ENCODE data around the gene RHOT2. TPM values are rescaled to one million over a fixed set of nuclear protein-coding genes. Genes with fewer than 3 reads are reported as not detected.

Gene RHOT2
- total and polyA plus RNA-seq, 10 of the 15 experiments (the other 5 are each of a cell fraction or from before 2014, with no cell fraction given): 3.7 to 174 (median 69.8) TPM

DNA sequence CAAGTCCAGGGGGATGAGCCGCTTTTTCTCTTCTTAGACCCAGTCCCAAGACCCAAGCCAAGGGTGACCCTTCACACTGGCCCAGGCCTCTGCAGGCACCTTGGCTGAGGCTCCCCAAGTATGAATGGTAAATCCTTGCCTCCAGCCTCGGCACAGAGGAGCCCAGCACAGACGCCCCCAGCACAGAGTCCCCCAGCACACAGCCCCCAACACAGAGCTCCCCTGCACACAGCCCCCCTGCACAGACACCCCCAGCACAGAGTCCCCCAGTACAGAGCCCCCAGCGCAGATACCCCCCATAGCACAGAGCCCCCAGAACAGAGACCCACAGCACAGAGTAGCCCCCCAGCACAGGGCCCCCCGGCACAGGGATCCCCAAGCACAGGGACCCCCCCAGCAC lies 27.3 kb upstream of the RHOT2 start (continued):
- no peak for TF ChIP-seq EGR1 (IDR thresholded peaks at IDR 0.05; ENCODE audit: borderline replicate concordance in 1 of 2, low read depth in 2 of 2, low read length in 2 of 2)
- TF ChIP-seq MAX (IDR thresholded peaks at IDR 0.05; ENCODE audit: low read depth, low read length): no peak
- no peak for TF ChIP-seq KDM1A (IDR thresholded peaks at IDR 0.05; ENCODE audit: borderline replicate concordance)
- TF ChIP-seq RELB (IDR thresholded peaks at IDR 0.05; ENCODE audit: low read depth): no peak
- no peak for TF ChIP-seq EZH2 (IDR thresholded peaks at IDR 0.05; ENCODE audit: borderline replicate concordance, control insufficient read depth, low read depth, low read length)
- TF ChIP-seq RAD51 (IDR thresholded peaks at IDR 0.05): no peak

DNA sequence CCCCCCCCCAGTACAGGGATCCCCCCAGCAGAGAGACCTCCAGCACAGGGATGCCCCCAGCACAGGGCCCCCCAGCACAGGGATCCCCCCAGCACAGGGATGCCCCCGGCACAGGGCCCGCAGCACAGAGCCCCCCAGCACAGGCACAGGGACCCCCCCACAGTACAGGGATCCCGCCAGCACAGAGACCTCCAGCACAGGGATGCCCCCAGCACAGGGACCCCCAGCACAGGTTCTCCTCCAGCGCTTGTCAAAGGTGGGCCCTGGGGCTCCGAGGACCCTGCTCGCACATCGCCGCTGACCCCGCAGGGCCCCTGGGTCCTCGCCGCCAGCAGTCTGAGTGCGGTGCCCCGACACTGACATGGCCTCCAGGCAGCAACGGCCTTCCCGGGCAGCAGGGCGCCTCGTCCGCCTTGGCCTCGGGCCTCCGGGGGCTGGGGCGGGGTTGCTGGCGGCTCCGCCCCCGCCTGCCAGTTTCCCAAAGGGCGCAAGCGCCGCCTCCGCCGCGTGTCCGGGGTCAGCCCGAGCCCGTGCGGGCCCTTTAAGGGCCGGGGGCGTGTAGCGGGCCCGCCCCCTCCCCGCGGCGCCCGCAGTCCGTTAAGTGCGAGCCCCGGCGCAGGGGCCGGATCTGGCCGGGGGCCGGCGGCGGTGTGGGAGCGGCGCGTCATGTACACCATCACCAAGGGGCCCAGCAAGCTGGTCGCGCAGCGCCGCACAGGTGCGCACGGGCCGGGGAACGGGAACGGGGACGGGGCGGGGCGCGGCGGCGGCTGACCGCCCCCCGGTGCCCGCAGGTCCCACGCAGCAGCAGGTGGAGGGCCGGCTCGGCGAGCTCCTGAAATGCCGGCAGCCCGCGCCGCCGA lies 26.4 kb upstream of the RHOT2 start, which contains the start of gene MCRIP2:
Gene MCRIP2 (plus strand): TSS at position 503 of the 863 bp plus-strand sequence. CDS start 164 bp downstream, at position 667.
- WGBS (ENCODE audit: insufficient coverage, insufficient replicate concordance, low lambda C conversion rate, missing lambda C conversion rate): 2% methylated on average over 73 of the region's 81 CpGs
- Histone ChIP-seq H3K79me2 (ENCODE audit: control insufficient read depth, insufficient read depth, low read length) (peaks cover 30% of the 10 kb centered on the region), H3K36me3 (ENCODE audit: control insufficient read depth in 2 of 2, insufficient read depth in 2 of 2, low read length in 1 of 2) (no peaks in the 10 kb centered on the region; a peak in 2 of 4 replicates), H3K27ac (ENCODE audit: control insufficient read depth, insufficient read depth) (peak within 1 kb of the TSS; percentile 83), H3K4me2 (ENCODE audit: control insufficient read depth, insufficient read depth) (peak within 1 kb of the TSS; percentile 72), H3K4me3 (peak within 1 kb of the TSS; percentile 98), H3K9ac (ENCODE audit: control insufficient read depth, insufficient read depth, low read length) (peak within 1 kb of the TSS; percentile 89), H3K4me1 (ENCODE audit: control insufficient read depth, insufficient read depth, low read length) (peaks cover 13% of the 10 kb centered on the region), H2AFZ (ENCODE audit: control insufficient read depth, low read depth, low read length) (peak within 1 kb of the TSS; percentile 74), H4K20me1 (ENCODE audit: control insufficient read depth, insufficient read depth) (no peaks in the 10 kb centered on the region), H3K9me3 (replicated peaks; ENCODE audit: control insufficient read depth, insufficient read depth, low read length) (no peaks in the 10 kb centered on the region), H3K27me3 (replicated peaks in 1 of 2; ENCODE audit: control insufficient read depth in 2 of 2, insufficient read depth in 2 of 2, low read length in 1 of 2) (no peaks in the 10 kb centered on the region)
- ChIA-PET SMC1A (ENCODE audit: uncharacterized antibody, unreplicated experiment) (no interaction called here), CTCF (interaction anchor here (1.0 kb wide), 1 partner anchor 163 kb away, joined by 3 read pairs; no protein-coding TSS in a partner anchor), POLR2A (no interaction called here), RAD21 (ENCODE audit: unreplicated experiment) (no interaction called here)
- BruUV-seq (replicated peaks): no TSS peak
- FAIRE-seq: peak; percentile 77
- in situ Hi-C loops (cut with MboI): no loop called here
- intact Hi-C loops (cut with micrococcal nuclease; ENCODE audit: unreplicated experiment): no loop called here
- peak; percentile 80 for ATAC-seq
- DNase-seq (ENCODE audit: low read depth, low spot score): peak; percentile 34
- peak; percentile 67 for TF ChIP-seq HDAC6 (IDR thresholded peaks at IDR 0.05; ENCODE audit: unreplicated experiment)
- TF ChIP-seq RAD51 (IDR thresholded peaks at IDR 0.05): no peak
- no peak for TF ChIP-seq CHD1 (IDR thresholded peaks at IDR 0.05; ENCODE audit: low read depth, low read length)
- TF ChIP-seq CHD4 (IDR thresholded peaks at IDR 0.05): no peak
- TF ChIP-seq MXI1 (IDR thresholded peaks at IDR 0.05; ENCODE audit: low read depth, low read length): peak; percentile 81
- TF ChIP-seq ATF3 (IDR thresholded peaks at IDR 0.05; ENCODE audit: borderline replicate concordance, extremely low read depth, low read depth, low read length): no peak
- TF ChIP-seq ZNF24 (IDR thresholded peaks at IDR 0.05): no peak
- TF ChIP-seq IRF4 (IDR thresholded peaks at IDR 0.05; ENCODE audit: low read depth, low read length): no peak
- no peak for TF ChIP-seq SMC3 (IDR thresholded peaks at IDR 0.05; ENCODE audit: borderline replicate concordance, low read length)
- TF ChIP-seq ZNF207 (IDR thresholded peaks at IDR 0.05; ENCODE audit: borderline replicate concordance): no peak
- TF ChIP-seq, protein P1, sequence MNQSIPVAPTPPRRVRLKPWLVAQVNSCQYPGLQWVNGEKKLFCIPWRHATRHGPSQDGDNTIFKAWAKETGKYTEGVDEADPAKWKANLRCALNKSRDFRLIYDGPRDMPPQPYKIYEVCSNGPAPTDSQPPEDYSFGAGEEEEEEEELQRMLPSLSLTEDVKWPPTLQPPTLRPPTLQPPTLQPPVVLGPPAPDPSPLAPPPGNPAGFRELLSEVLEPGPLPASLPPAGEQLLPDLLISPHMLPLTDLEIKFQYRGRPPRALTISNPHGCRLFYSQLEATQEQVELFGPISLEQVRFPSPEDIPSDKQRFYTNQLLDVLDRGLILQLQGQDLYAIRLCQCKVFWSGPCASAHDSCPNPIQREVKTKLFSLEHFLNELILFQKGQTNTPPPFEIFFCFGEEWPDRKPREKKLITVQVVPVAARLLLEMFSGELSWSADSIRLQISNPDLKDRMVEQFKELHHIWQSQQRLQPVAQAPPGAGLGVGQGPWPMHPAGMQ (IDR thresholded peaks at IDR 0.05; ENCODE audit: borderline replicate concordance): no peak
- no peak for TF ChIP-seq CHD2 (IDR thresholded peaks at IDR 0.05; ENCODE audit: borderline replicate concordance, low read depth, low read length)
- TF ChIP-seq SRF (IDR thresholded peaks at IDR 0.05; ENCODE audit: low read depth in 2 of 2, low read length in 2 of 2): peak in 1 of 2 experiments; percentile 20; a peak in 1 of 4 replicates
- peak; percentile 78 to 92; a peak in 3 of 4 replicates for TF ChIP-seq BHLHE40 (IDR thresholded peaks at IDR 0.05; ENCODE audit: borderline replicate concordance in 1 of 2, low read depth in 2 of 2, low read length in 1 of 2)

Data from GM12878 (cell line).